Measurements from ENCODE around the gene OR7D2.

Gene OR7D2

GRCh38 chr19:9205501-9206113, 26.8 kb downstream of the OR7D2 start:
- DNase-seq (ENCODE audit: low read depth in 2 of 2), result peak; percentile 9 to 18

- no peak for DNase-seq (ENCODE audit: low read depth in 2 of 2)
These were observed 40.7 kb downstream of the OR7D2 start, which contains the start of gene OR7D4 for GRCh38 chr19:9219489-9219888. Gene OR7D4, minus strand, starts transcription at chr19:9219589. Its CDS starts 4,752 bp downstream, at chr19:9214837.

Data from fibroblast of skin of left quadriceps (primary cell).